Non-pigmented ciliary epithelial cell (primary cell): ENCODE measurements around the gene CEACAM8.
"Not testable (repeated sequence)": the region's sequence is repeated elsewhere in the genome, so short reads cannot be mapped to it uniquely, and the experiment has no call there.

Experiments used
- DNase-seq: peaks from one replicate; pipeline ENCODE4 v3.0.0-alpha.2; 2010; ENCODE audit warnings: low read depth

The CEACAM8 gene

DNA sequence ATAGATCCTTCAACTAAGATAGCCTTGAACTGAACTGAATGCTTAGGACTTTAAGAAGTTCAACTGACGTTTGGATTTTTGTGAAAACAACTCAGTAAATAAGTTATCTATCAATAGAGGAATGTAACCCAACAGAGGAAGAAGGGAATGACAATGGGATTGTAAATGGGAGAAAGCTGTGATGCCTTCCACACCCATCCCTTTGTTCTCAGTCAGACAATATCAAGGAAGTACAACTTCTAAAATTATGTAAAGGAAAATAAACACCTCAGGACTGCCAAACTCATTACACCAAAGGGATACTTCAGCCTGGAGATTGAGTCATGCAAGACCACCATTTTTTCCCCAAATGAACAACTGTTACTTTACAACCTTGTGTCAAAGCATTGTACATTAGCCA, 21.1 kb downstream of the CEACAM8 start:
- no peak for DNase-seq

DNA sequence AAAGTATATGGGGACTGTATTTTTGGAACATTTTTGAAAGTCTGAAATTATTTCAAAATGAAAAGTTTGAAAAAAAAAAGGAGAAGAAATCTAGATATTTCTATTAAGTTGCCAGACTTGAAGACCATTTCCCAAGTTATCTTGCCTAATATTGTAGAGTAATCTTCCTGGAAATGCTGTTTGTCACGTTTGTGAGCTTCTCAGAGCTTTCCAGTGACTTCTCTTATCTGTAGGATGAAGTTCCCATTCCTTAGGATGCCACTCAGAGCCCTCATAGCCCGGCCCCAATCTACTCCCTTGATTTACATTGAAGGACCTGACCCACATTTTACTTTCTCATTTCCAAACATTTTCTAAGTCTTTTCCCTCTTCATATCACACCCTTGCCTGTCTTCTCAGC, 23.6 kb downstream of the CEACAM8 start:
- DNase-seq = no peak

DNA sequence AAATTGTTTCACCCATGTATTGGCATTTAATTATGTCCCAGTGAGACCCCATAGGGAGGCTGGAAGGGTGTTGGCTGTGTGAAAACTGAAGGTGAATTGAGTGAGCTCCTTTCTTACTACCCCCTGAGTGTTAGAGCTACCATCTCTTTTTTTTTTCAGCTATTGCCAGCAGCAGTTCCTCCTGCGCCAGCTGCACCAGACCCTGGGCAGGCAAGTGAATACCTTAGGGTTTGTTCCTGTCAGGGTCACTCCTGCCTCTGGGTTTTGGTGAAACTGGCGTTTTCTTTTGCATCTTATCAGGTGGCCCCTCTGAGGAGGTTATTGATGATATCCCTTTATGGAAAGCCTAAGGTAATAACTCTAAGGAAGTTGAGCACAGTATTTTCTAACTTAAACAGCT, 25.5 kb downstream of the CEACAM8 start:
- no peak for DNase-seq

DNA sequence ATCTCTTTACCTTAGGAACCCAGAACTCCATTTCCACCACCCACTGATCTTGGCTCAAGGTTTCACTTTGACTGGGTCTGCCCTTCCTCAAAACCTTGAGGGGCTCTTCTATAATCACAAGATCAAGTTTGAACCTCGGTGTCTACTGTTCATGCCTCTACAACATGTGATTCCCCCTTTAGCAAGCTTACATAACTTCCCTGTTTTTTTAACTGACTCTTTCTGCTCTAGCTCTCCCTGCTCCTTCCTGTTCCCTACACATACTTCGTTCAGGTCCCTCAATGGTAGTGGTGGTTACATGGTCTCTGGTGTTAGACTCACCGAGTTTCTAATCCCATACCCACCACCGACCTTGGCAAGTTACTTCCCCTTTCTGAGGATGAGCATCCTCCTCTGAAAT, 26.7 kb downstream of the CEACAM8 start:
- DNase-seq = no peak

GRCh38 chr19:42567567-42567966, 27.2 kb downstream of the CEACAM8 start:
- no peak for DNase-seq

- DNase-seq = peak; percentile 3
These were observed 31.1 kb downstream of the CEACAM8 start for GRCh38 chr19:42563352-42564210.

- no peak for DNase-seq
These were observed 33.2 kb downstream of the CEACAM8 start for GRCh38 chr19:42561512-42561911.

DNA sequence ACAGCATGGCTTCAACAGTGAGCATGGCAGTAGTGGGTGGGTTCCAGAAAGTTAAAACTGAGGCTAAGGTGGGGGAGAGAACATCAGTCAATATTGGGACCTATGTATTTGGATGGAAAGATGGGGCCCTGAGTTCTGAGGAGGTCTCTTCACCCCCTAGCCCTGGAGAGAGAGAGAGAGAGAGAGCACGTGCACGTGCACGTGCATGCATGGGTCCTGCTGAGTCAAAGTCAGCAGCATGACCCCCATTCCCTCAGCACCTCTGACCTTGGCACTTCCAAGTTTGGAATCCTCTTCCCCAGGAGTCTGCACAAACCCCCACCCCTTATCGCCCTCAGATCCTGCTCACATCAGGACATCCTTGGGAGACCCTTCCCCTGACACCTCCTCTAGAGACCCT, 34.0 kb downstream of the CEACAM8 start:
- no peak for DNase-seq

- no peak for DNase-seq
These were observed 36.1 kb downstream of the CEACAM8 start for GRCh38 chr19:42558450-42559150.

- DNase-seq = not testable (repeated sequence)
These were observed 37.3 kb downstream of the CEACAM8 start for GRCh38 chr19:42557386-42557871.

DNA sequence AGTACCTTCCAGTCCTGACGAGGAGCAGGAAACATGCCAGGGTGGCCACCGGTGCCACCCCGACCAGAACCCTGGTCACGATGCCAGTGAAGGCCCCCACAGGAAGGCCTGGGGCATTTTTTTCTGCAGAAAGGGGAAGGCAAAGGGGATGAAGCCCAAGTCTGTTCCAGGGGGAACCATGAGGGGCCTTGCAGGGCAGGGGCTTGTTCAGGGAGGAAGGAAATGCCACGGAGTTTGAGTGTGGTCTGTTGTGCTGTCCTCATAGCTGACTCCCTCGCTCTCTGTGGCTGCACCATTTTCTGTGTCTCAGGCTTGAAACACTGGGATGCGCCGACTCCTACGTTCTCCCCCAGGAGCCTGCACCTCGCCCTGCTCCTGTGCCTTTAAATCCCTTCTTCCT, 38.9 kb downstream of the CEACAM8 start:
- DNase-seq = no peak

DNA sequence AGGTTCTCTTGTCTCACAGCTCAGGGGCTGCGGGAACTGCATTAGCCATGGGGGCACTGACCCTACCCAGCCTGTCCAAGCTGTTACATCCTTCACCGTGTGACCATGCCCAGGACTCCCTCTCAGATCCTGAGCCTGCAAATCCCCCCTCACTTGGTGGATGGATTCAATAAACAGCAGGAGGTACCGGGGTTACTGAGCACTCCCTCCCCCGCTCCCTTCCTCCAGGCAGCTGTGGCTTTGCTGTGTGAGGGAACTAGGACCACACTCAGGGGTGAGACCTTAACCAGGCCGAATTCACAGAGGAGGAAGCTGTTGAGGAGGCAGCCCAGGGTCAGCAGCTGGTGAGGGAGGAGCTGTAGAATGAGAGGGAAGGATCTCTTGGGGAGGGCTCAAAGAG, 39.4 kb downstream of the CEACAM8 start:
- no peak for DNase-seq

DNA sequence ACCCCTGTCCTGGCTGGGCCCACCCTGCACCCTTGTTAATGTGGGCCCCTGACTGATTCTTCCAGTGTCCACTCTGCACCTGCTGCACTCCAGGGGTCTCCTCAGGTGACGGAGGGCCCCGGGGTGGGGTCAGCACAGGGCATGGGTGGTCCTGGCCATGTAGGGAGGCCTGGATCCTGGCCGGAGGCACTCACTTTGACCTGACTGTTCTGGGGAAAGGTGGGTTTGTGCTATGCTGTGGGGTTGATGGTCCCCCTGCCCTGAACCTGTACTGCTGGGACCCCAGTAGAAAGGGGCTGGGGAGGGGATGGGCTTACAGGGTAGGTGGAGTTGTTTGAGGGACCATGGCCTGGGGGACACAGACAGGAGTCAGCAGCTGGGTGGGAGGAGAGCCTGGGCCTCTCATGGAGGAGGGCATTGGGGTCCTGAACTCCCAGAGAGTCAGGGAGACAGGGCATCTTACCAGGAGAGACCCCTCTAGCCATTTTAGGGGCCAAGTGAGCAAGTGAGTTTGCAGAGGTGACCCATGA, 40.6 kb downstream of the CEACAM8 start:
- no peak for DNase-seq

DNA sequence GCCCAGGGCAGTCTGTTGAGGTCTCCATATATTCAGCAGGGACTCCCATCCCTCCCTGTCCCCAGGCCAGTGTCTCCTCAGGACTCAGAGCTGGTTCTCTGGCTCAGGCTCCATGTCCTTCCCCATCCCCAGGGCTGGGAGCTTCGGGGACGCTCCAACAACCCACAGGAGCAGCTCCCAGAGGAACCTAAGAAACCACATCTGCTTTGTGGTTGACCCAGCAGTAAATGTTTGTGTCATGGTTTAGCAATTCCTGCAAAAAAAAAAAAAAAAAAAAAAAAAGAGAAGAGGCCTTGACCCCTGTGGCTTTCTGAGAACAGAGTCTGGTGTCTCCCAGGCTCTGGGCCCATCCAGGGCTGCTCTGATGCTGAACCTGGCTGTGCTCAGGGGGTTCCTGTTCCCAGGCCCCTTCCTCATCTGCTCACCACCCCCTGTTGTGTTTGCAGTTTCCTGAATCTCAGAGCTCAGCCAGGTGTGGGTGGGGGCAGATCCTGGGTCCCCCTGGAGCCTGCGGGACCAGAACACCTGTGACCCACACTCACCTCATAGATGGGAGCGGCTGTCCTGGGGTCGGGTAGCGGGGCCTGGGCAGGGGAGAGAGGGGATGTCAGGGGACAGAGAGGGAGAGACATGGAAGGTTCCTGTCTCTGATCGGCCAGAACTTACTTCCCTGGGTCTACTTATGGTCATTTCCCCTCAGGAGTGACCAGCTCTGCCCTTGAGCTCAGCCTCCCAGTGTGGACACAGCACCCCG, 41.3 kb downstream of the CEACAM8 start:
- DNase-seq = peak; percentile 53

DNA sequence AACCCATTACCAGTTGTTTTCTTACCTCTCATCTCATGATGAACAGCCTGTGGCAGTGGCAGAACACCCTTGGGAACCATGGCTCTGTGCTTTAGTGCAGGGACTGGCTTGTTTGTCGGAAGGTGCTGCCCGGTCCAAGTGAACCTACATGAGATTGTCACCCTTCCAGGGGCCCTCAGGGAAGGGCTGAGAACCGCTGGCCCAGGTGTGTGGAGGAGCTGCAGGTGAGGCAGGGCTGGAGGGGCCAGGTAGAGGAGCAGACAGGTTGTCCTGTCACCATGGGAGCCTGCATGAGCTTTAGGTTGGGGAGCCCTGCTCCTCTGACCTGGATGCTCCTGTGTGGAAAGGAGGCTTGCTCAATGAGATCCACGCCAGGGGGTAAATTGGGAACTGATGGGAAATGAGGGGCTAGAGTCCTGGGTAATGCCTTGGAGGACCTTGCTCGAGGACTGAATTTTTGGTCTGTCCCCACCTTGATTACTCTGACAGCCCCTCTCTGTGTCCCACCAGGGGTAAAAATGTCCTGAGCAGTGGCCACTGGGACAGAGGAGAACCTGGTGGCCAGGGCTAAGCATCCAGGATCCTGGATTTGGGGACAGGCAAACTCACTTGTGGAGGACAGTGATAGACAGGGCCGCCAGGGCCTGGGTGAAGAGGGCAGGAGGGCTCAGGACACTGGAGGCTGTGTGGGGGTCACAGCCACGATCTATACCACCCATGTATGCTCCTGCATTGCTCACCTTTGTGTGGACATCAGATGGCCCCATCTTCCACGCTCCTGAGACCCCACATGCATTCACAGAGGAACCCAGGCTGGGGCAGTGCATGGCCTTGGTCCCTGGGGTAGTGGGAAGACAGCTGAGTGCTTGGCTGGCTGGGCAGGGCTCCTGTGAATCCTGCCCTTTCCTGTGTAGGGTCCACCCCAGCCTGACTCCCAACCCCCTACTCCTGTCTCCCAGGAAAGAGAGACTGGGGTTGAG, 42.3 kb downstream of the CEACAM8 start:
- no peak for DNase-seq

DNA sequence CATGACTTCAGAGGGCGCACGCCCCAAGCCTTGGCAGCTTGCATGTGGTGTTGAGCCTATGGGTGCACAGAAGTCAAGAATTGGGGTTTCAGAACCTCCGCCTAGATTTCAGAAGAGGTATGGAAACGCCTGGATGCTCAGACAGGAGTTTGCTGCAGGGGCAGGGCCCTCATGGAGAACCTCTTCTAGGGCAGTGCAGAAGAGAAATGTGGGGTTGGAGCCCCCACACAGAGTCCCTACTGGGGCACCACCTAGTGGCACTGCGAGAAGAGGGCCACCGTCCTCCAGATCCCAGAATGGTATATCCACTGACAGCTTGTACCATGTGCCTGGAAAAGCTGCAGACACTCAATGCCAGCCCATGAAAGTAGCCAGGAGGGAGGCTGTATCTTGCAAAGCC, 44.2 kb downstream of the CEACAM8 start:
- not testable (repeated sequence) for DNase-seq

DNA sequence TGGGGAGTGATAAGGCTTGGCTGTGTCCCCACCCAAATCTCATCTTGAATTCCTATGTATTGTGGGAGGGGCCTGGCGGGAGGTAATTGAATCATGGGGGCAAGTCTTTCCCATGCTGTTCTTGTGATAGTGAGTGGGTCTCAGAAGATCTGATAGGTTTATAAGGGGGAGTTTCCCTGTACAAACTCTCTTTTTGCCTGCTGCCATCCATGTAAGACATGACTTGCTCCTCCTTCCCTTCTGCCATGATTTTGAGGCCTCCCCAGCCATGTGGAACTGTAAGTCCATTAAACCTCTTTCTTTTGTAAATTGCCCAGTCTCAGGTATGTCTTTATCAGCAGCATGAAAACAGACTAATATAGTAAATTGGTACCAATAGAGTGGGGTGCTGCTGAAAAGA, 45.7 kb downstream of the CEACAM8 start:
- DNase-seq = not testable (repeated sequence)

GRCh38 chr19:42548552-42548951, 46.2 kb downstream of the CEACAM8 start:
- no peak for DNase-seq

DNA sequence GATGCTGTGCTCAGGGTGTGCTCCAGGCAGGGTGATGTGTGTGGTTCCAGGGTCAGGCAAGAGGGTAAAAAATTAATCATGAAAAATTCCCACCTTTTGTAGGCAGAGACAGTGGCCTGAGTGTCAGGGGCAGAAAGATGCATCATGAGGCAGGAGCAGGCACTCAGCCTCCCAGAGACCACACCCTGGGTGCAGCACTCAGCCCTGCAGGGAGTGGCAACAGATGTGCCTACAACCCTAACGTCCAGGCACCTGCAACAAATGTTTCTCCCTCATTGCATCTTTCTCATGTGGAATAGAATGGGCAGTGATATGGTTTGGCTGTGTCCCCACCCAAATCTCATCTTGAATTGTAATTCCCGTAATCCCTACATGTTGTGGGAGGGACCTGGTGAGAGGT, 46.8 kb downstream of the CEACAM8 start:
- DNase-seq = no peak

GRCh38 chr19:42546831-42547500, 47.8 kb downstream of the CEACAM8 start:
- no peak for DNase-seq

GRCh38 chr19:42544146-42544545, 50.6 kb downstream of the CEACAM8 start:
- DNase-seq = no peak
